ENCODE measurements around the gene ZNF414. TPM values are rescaled to one million over a fixed set of nuclear protein-coding genes. Genes with fewer than 3 reads are reported as not detected.

The ZNF414 gene
- total and polyA plus RNA-seq, 2 experiments from 2014 or later: 1.8 to 13.0 TPM

GRCh38 chr19:8488365-8488764 is 25.6 kb downstream of the ZNF414 start:
- in situ Hi-C loops (cut with MboI): no loop called here
- H3K36me3 ChIP-seq (ENCODE audit: low read depth): peaks cover 22% of the 10 kb centered on the region; the same call in 1 of the 2 replicates
- 78 to 82% methylated on average over 15 of the region's 15 CpGs for WGBS, 2 experiments (ENCODE audit: low coverage in 1 of 2, low lambda C conversion rate in 2 of 2, missing lambda C conversion rate in 2 of 2)

GRCh38 chr19:8487137-8487851 is 26.7 kb downstream of the ZNF414 start:
- peaks cover 34% of the 10 kb centered on the region for H3K79me2 ChIP-seq (ENCODE audit: insufficient read depth)
- no peak overlapping the region for H2AFZ ChIP-seq
- DNase-seq: no peak
- in situ Hi-C loops (cut with MboI): no loop called here
- H3K4me1 ChIP-seq (ENCODE audit: insufficient read depth): no peaks in the 10 kb centered on the region
- no peaks in the 10 kb centered on the region for H3K9me2 ChIP-seq (ENCODE audit: insufficient read depth)
- 86 to 88% methylated on average over 13 of the region's 13 CpGs for WGBS, 2 experiments (ENCODE audit: low coverage in 1 of 2, low lambda C conversion rate in 2 of 2, missing lambda C conversion rate in 2 of 2)
- H3F3A ChIP-seq (ENCODE audit: insufficient read depth): peaks cover 3% of the 10 kb centered on the region; the same call in 1 of the 2 replicates
- TF ChIP-seq EZH2 (IDR thresholded peaks at IDR 0.05; ENCODE audit: insufficient read depth, poor library complexity, severe bottlenecking): no peak
- TF ChIP-seq EZH2phosphoT487 (IDR thresholded peaks at IDR 0.05; ENCODE audit: insufficient read depth, low read depth): no peak
- H3K36me3 ChIP-seq (ENCODE audit: low read depth): peaks cover 29% of the 10 kb centered on the region; the same call in 1 of the 2 replicates
- no peaks in the 10 kb centered on the region for H4K20me1 ChIP-seq (ENCODE audit: insufficient read depth)
- H3K4me3 ChIP-seq: no peak overlapping the region
- H3K9ac ChIP-seq: no peak overlapping the region
- no peak overlapping the region for H3K27ac ChIP-seq
- H3K9me3 ChIP-seq (ENCODE audit: low read depth): no peaks in the 10 kb centered on the region
- no peak overlapping the region for H3K4me2 ChIP-seq (ENCODE audit: unreplicated experiment)
- H3K27me3 ChIP-seq (replicated peaks; ENCODE audit: insufficient read depth): no peaks in the 10 kb centered on the region

More at GRCh38 chr19:8488365-8488764, 25.6 kb downstream of the ZNF414 start:
- no peak overlapping the region for H3K9ac ChIP-seq
- H3K4me1 ChIP-seq (ENCODE audit: insufficient read depth): no peaks in the 10 kb centered on the region
- H3K9me2 ChIP-seq (ENCODE audit: insufficient read depth): no peaks in the 10 kb centered on the region
- no peak for TF ChIP-seq EZH2phosphoT487 (IDR thresholded peaks at IDR 0.05; ENCODE audit: insufficient read depth, low read depth)
- no peak for TF ChIP-seq EZH2 (IDR thresholded peaks at IDR 0.05; ENCODE audit: insufficient read depth, poor library complexity, severe bottlenecking)
- no peak overlapping the region for H3K4me3 ChIP-seq
- DNase-seq: no peak
- H2AFZ ChIP-seq: no peak overlapping the region
- H3K27me3 ChIP-seq (replicated peaks; ENCODE audit: insufficient read depth): no peaks in the 10 kb centered on the region
- H3K9me3 ChIP-seq (ENCODE audit: low read depth): no peaks in the 10 kb centered on the region
- H3K27ac ChIP-seq: no peak overlapping the region
- no peaks in the 10 kb centered on the region for H3F3A ChIP-seq (ENCODE audit: insufficient read depth)
- no peaks in the 10 kb centered on the region for H4K20me1 ChIP-seq (ENCODE audit: insufficient read depth)
- H3K4me2 ChIP-seq (ENCODE audit: unreplicated experiment): no peak overlapping the region
- peaks cover 23% of the 10 kb centered on the region for H3K79me2 ChIP-seq (ENCODE audit: insufficient read depth)

- no peak overlapping the region for H2AFZ ChIP-seq
- WGBS, 2 experiments (ENCODE audit: low coverage in 1 of 2, low lambda C conversion rate in 2 of 2, missing lambda C conversion rate in 2 of 2): 86 to 90% methylated on average over 16 of the region's 16 CpGs
- H3K4me1 ChIP-seq (ENCODE audit: insufficient read depth): no peaks in the 10 kb centered on the region
- H4K20me1 ChIP-seq (ENCODE audit: insufficient read depth): no peaks in the 10 kb centered on the region
- no peaks in the 10 kb centered on the region for H3K9me2 ChIP-seq (ENCODE audit: insufficient read depth)
- H3K9me3 ChIP-seq (ENCODE audit: low read depth): no peaks in the 10 kb centered on the region
- no peak overlapping the region for H3K27ac ChIP-seq
- TF ChIP-seq EZH2 (IDR thresholded peaks at IDR 0.05; ENCODE audit: insufficient read depth, poor library complexity, severe bottlenecking) (no peak), EZH2phosphoT487 (IDR thresholded peaks at IDR 0.05; ENCODE audit: insufficient read depth, low read depth) (no peak)
- DNase-seq: no peak
- no peak overlapping the region for H3K9ac ChIP-seq
- peaks cover 29% of the 10 kb centered on the region; the same call in 1 of the 2 replicates for H3K36me3 ChIP-seq (ENCODE audit: low read depth)
- no peak overlapping the region for H3K4me2 ChIP-seq (ENCODE audit: unreplicated experiment)
- peaks cover 40% of the 10 kb centered on the region for H3K79me2 ChIP-seq (ENCODE audit: insufficient read depth)
- H3K4me3 ChIP-seq: no peak overlapping the region
- peaks cover 3% of the 10 kb centered on the region; the same call in 1 of the 2 replicates for H3F3A ChIP-seq (ENCODE audit: insufficient read depth)
- in situ Hi-C loops (cut with MboI): no loop called here
- H3K27me3 ChIP-seq (replicated peaks; ENCODE audit: insufficient read depth): no peaks in the 10 kb centered on the region
These were observed 27.3 kb downstream of the ZNF414 start for GRCh38 chr19:8486661-8487136.

- in situ Hi-C loops (cut with MboI): no loop called here
- TF ChIP-seq EZH2phosphoT487 (IDR thresholded peaks at IDR 0.05; ENCODE audit: insufficient read depth, low read depth): no peak
- no peak for TF ChIP-seq EZH2 (IDR thresholded peaks at IDR 0.05; ENCODE audit: insufficient read depth, poor library complexity, severe bottlenecking)
- peaks cover 29% of the 10 kb centered on the region; the same call in 1 of the 2 replicates for H3K36me3 ChIP-seq (ENCODE audit: low read depth)
These were observed 28.2 kb downstream of the ZNF414 start for GRCh38 chr19:8485561-8486371.

More at GRCh38 chr19:8485561-8486371, 28.2 kb downstream of the ZNF414 start:
- Histone ChIP-seq H3K4me2 (ENCODE audit: unreplicated experiment) (no peak overlapping the region), H3K79me2 (ENCODE audit: insufficient read depth) (peaks cover 49% of the 10 kb centered on the region), H3K27ac (no peak overlapping the region), H3K4me1 (ENCODE audit: insufficient read depth) (no peaks in the 10 kb centered on the region), H3K4me3 (no peak overlapping the region), H2AFZ (no peak overlapping the region), H3K27me3 (replicated peaks; ENCODE audit: insufficient read depth) (no peaks in the 10 kb centered on the region), H4K20me1 (ENCODE audit: insufficient read depth) (no peaks in the 10 kb centered on the region), H3K9me2 (ENCODE audit: insufficient read depth) (no peaks in the 10 kb centered on the region), H3K9me3 (ENCODE audit: low read depth) (no peaks in the 10 kb centered on the region), H3F3A (ENCODE audit: insufficient read depth) (peaks cover 3% of the 10 kb centered on the region; the same call in 1 of the 2 replicates), H3K9ac (no peak overlapping the region)
- 98% methylated on average over 49 to 61 of the region's 62 CpGs for WGBS, 2 experiments (ENCODE audit: low coverage in 1 of 2, low lambda C conversion rate in 2 of 2, missing lambda C conversion rate in 2 of 2)
- no peak for DNase-seq
